PC-3 (cell line): ENCODE measurements around the gene DNM3. TPM values are rescaled to one million over a fixed set of nuclear protein-coding genes. Genes with fewer than 3 reads are reported as not detected.

Source experiments
- ATAC-seq: fragments of 200-7000 bp; cut with Tn5 transposase; 2 replicates; pipeline ENCODE4 v1.9.1; 2020; ENCODE audit warnings: mild to moderate bottlenecking, moderate library complexity
- BruUV-seq: library from RNA; stranded (reverse); fragments of 400-500 nt; replicated peaks from 2 replicates; lab custom pipeline; 2021; lab: Mats Ljungman, UMichigan
- CTCF ChIA-PET: fragments of 300-600 bp; sonication (Branson Sonifier 250); formaldehyde crosslinking; loops from one replicate; lab custom pipeline; 2022; ENCODE audit warnings: antibody characterized with exemption; lab: Charles Lee
- POLR2A ChIA-PET: fragments of 300-600 bp; sonication (Branson Sonifier 250); formaldehyde crosslinking; loops from one replicate; lab custom pipeline; 2022; ENCODE audit warnings: antibody characterized with exemption; ENCODE audit not compliant: unreplicated experiment; lab: Charles Lee
- DNase-seq: peaks from one replicate; pipeline ENCODE4 v3.0.0-alpha.2; 2015
- H2AFZ ChIP-seq: fragments of 300-600 bp; sonication (generic); 2 replicates; pipeline ENCODE4 v1.6.0; 2016; ENCODE audit warnings: antibody characterized with exemption, low read length
- H3F3A ChIP-seq: fragments of 300-600 bp; sonication (generic); one replicate; pipeline ENCODE4 v1.6.0; 2017; ENCODE audit warnings: antibody characterized with exemption, low read length, control low read depth, mild to moderate bottlenecking; ENCODE audit not compliant: unreplicated experiment
- H3K27ac ChIP-seq: fragments of 300-600 bp; sonication (generic); 2 replicates; pipeline ENCODE4 v1.5.1; 2016; ENCODE audit warnings: mild to moderate bottlenecking, low read length
- H3K27me3 ChIP-seq: fragments of 300-600 bp; sonication (generic); 2 replicates; pipeline ENCODE4 v1.6.1; 2016; ENCODE audit warnings: low read length, mixed read lengths
- H3K36me3 ChIP-seq: fragments of 300-600 bp; sonication (generic); 2 replicates; pipeline ENCODE4 v1.6.1; 2016; ENCODE audit warnings: low read depth, mixed run types, low read length, mixed read lengths
- H3K4me1 ChIP-seq: fragments of 300-600 bp; sonication (generic); 2 replicates; pipeline ENCODE4 v1.5.1; 2016; ENCODE audit warnings: low read length; ENCODE audit not compliant: insufficient read depth
- H3K4me2 ChIP-seq: fragments of 300-600 bp; sonication (generic); 2 replicates; pipeline ENCODE4 v1.6.0; 2016; ENCODE audit warnings: low read length
- H3K4me3 ChIP-seq: fragments of 300-600 bp; sonication (generic); 2 replicates; pipeline ENCODE4 v1.5.1; 2016; ENCODE audit warnings: mild to moderate bottlenecking, low read length, mixed read lengths
- H3K79me2 ChIP-seq: fragments of 300-600 bp; sonication (generic); 2 replicates; pipeline ENCODE4 v1.6.1; 2017; ENCODE audit warnings: low read length, mixed read lengths
- H3K9ac ChIP-seq: fragments of 300-600 bp; sonication (generic); 2 replicates; pipeline ENCODE4 v1.6.0; 2016; ENCODE audit warnings: mild to moderate bottlenecking, low read length
- H3K9me2 ChIP-seq: fragments of 300-600 bp; sonication (generic); replicated peaks from 2 replicates; pipeline ENCODE4 v1.6.1; 2016; ENCODE audit warnings: mixed run types, low read length, mixed read lengths
- H3K9me3 ChIP-seq: fragments of 300-600 bp; sonication (generic); 2 replicates; pipeline ENCODE4 v1.6.1; 2016; ENCODE audit warnings: low read length, mixed read lengths
- H4K20me1 ChIP-seq: fragments of 300-600 bp; sonication (generic); 2 replicates; pipeline ENCODE4 v1.6.1; 2016; ENCODE audit warnings: low read length, mixed read lengths
- EZH2 ChIP-seq: fragments of 300-600 bp; sonication (generic); IDR thresholded peaks from one replicate; pipeline ENCODE4 v1.6.1; 2017; ENCODE audit warnings: antibody characterized with exemption, mild to moderate bottlenecking, low read length; ENCODE audit not compliant: unreplicated experiment
- EZH2phosphoT487 ChIP-seq: fragments of 300-600 bp; sonication (generic); IDR thresholded peaks from 2 replicates; pipeline ENCODE4 v1.6.1; 2018; ENCODE audit warnings: mild to moderate bottlenecking, antibody characterized with exemption, low read length, borderline replicate concordance
- intact Hi-C: fragments of 100-400 bp; cut with micrococcal nuclease; formaldehyde crosslinking; loops from 2 replicates; pipeline ENCODE4 v1.9.0; 2023
- total RNA-seq: library from RNA; depleted of rRNA; stranded (reverse); fragments of >200 nt; gene quantifications from 2 replicates; pipeline ENCODE4 v1.2.3, GENCODE V29; 2014
- TF ChIP-seq, protein P1 (sequence below): fragments of 300-600 bp; sonication (generic); conservative IDR thresholded peaks from 2 replicates; pipeline ENCODE4 v1.5.1; 2017; ENCODE audit warnings: antibody characterized with exemption, low read depth, mild to moderate bottlenecking, low read length

DNM3 gene
- total RNA-seq, 1 experiment from 2014 or later = 0.98 TPM

DNA sequence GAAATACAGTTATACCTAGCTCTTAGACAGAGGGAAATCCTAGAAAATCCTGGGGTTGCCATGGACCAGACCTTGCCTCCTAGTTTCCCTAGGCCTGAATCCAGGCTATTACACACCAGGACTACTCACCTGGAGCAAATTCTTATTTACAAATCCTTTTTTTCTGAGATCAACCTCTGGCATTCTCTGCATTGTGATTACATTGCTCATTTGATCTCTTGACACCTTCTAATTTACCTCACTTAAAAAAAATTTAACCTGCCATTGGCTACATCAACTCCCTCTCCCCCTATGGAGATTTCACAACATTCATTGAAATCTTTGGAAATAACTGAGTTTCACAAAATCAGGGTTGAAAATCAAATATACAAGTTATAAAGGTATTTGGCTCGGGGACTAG lies 576.3 kb downstream of the DNM3 start:
- intact Hi-C loops = no loop called here

DNA sequence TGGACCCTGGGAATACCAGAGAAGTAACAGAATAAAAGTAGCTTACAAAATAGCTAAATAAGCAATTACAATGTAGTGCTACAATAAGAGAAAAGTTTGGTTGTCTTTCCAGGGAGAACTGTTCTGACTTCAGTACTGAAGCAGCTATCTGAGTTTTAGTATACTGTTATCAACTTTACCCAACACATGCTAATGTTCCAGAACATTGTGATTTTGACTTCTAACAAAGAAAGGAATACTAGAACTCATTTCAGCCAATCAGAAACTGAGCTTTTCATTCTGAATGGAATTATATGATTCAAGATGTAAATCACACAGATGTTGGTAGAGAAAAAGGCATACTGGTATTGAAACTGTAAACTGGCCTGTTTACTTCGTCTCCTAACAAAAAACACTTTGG lies 579.1 kb downstream of the DNM3 start, which contains the start of gene C1orf105:
C1orf105 (plus strand) TSS at position 301 of the 400 bp plus-strand sequence. CDS start 201 bp downstream, outside the sequence.
- no peaks in the 10 kb centered on the region for H4K20me1 ChIP-seq
- H3K9me3 ChIP-seq = no peaks in the 10 kb centered on the region
- H3K4me1 ChIP-seq = peaks cover 15% of the 10 kb centered on the region
- TF ChIP-seq EZH2phosphoT487 (no peak), EZH2 (no peak)
- TF ChIP-seq, protein P1, sequence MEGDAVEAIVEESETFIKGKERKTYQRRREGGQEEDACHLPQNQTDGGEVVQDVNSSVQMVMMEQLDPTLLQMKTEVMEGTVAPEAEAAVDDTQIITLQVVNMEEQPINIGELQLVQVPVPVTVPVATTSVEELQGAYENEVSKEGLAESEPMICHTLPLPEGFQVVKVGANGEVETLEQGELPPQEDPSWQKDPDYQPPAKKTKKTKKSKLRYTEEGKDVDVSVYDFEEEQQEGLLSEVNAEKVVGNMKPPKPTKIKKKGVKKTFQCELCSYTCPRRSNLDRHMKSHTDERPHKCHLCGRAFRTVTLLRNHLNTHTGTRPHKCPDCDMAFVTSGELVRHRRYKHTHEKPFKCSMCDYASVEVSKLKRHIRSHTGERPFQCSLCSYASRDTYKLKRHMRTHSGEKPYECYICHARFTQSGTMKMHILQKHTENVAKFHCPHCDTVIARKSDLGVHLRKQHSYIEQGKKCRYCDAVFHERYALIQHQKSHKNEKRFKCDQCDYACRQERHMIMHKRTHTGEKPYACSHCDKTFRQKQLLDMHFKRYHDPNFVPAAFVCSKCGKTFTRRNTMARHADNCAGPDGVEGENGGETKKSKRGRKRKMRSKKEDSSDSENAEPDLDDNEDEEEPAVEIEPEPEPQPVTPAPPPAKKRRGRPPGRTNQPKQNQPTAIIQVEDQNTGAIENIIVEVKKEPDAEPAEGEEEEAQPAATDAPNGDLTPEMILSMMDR = no peak
- no peak within 1 kb of the TSS for H3K4me3 ChIP-seq
- intact Hi-C loops = loop anchor here (10.0 kb wide), 1 partner anchor 404 kb away; no protein-coding TSS in a partner anchor
- POLR2A ChIA-PET = no interaction called here
- no peak within 1 kb of the TSS for H3K4me2 ChIP-seq
- no peaks in the 10 kb centered on the region for H3K27me3 ChIP-seq
- no peaks in the 10 kb centered on the region for H3F3A ChIP-seq
- CTCF ChIA-PET = no interaction called here
- H3K27ac ChIP-seq = no peak within 1 kb of the TSS
- no peak for ATAC-seq
- no peak for DNase-seq
- H2AFZ ChIP-seq = no peak within 1 kb of the TSS
- H3K9ac ChIP-seq = no peak within 1 kb of the TSS
- H3K79me2 ChIP-seq = no peaks in the 10 kb centered on the region
- no peaks in the 10 kb centered on the region for H3K36me3 ChIP-seq
- BruUV-seq = no TSS peak
- H3K9me2 ChIP-seq = no peaks in the 10 kb centered on the region

More for the DNA sequence above, 576.3 kb downstream of the DNM3 start:
- POLR2A ChIA-PET = no interaction called here
- Histone ChIP-seq H3F3A (no peaks in the 10 kb centered on the region), H3K9me2 (no peaks in the 10 kb centered on the region), H3K27me3 (no peaks in the 10 kb centered on the region), H3K4me3 (no peak overlapping the region), H3K27ac (no peak overlapping the region), H2AFZ (no peak overlapping the region), H4K20me1 (no peaks in the 10 kb centered on the region), H3K79me2 (no peaks in the 10 kb centered on the region), H3K9ac (no peak overlapping the region), H3K4me2 (peak overlapping the region; percentile 4), H3K4me1 (peaks cover 27% of the 10 kb centered on the region), H3K9me3 (no peaks in the 10 kb centered on the region), H3K36me3 (no peaks in the 10 kb centered on the region)
- TF ChIP-seq, protein P1 = no peak
- TF ChIP-seq EZH2phosphoT487 = no peak
- TF ChIP-seq EZH2 = no peak
- CTCF ChIA-PET = interaction anchor here (0.6 to 3.2 kb wide), 5 partner anchors 18 to 582 kb away, joined by 3 to 11 read pairs (median 5); no protein-coding TSS in a partner anchor
- DNase-seq (peak; percentile 95), ATAC-seq (peak; percentile 50)
- no TSS peak for BruUV-seq

DNA sequence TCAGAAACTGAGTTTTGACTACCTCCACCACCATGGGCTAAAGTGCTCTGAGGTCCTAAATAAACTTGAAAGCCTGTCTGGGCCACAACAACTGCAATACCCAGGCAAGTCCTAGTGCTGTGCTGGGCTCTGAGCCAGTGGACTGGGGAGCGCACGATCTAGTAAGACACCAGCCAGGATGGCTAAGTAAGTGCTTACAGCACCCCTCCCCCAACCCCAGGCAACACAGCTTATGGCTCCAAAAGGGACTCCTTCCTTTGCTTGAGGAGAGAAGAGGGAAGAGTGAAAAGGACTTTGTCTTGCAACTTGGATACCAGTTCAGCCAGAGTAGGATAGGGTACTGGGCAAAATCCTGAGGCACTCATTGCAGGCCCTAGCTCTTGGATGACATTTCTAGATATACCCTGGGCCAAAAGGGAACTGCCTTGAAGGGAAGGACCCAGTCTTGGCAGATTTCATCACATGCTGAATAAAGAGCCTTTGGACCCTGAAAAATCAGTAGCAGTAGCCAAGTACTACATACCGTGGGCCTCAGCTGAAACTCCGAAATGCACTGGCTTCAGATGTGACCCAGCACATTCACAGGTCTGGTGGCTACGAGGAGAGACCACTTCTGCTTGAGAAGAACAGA lies 580.8 kb downstream of the DNM3 start:
- POLR2A ChIA-PET = no interaction called here
- Histone ChIP-seq H3K27ac (no peak overlapping the region), H3F3A (no peaks in the 10 kb centered on the region), H3K9ac (no peak overlapping the region), H3K9me2 (no peaks in the 10 kb centered on the region), H3K9me3 (no peaks in the 10 kb centered on the region), H3K4me1 (peaks cover 11% of the 10 kb centered on the region), H3K79me2 (no peaks in the 10 kb centered on the region), H3K4me2 (no peak overlapping the region), H3K4me3 (no peak overlapping the region), H2AFZ (no peak overlapping the region), H4K20me1 (no peaks in the 10 kb centered on the region), H3K27me3 (no peaks in the 10 kb centered on the region), H3K36me3 (no peaks in the 10 kb centered on the region)
- CTCF ChIA-PET = interaction anchor here (0.7 kb wide), 1 partner anchor 915 kb away, joined by 4 read pairs; no protein-coding TSS in a partner anchor
- intact Hi-C loops = loop anchor here (10.0 kb wide), 1 partner anchor 403 kb away; no protein-coding TSS in a partner anchor
- TF ChIP-seq EZH2 (no peak), EZH2phosphoT487 (no peak)
- TF ChIP-seq, protein P1 = no peak
- DNase-seq = no peak
- BruUV-seq = no TSS peak
- ATAC-seq = no peak
